ENCODE results near the gene LMF1. TPM values are rescaled to one million over a fixed set of nuclear protein-coding genes. Genes with fewer than 3 reads are reported as not detected.

LMF1 gene
- total RNA-seq, 1 donor from 2014 or later = 24.6 TPM

- H3K27ac Mint-ChIP-seq (ENCODE audit: unreplicated experiment) = no peak overlapping the region
- peaks cover 3% of the 10 kb centered on the region for H3K36me3 Mint-ChIP-seq (ENCODE audit: unreplicated experiment)
- no peaks in the 10 kb centered on the region for H3K9me3 Mint-ChIP-seq (ENCODE audit: unreplicated experiment)
- no peak overlapping the region for H3K4me3 Mint-ChIP-seq (ENCODE audit: unreplicated experiment)
- DNase-seq (ENCODE audit: extremely low spot score, unreplicated experiment) = no peak
- no peaks in the 10 kb centered on the region for H3K27me3 Mint-ChIP-seq (ENCODE audit: unreplicated experiment)
- TF ChIP-seq CTCF (IDR thresholded peaks at IDR 0.05) = no peak
- H3K4me1 Mint-ChIP-seq (ENCODE audit: unreplicated experiment) = no peaks in the 10 kb centered on the region
Observed at GRCh38 chr16:898216-898615, 72.6 kb downstream of the LMF1 start.

GRCh38 chr16:897701-898100 is 73.1 kb downstream of the LMF1 start:
- H3K4me3 Mint-ChIP-seq (ENCODE audit: unreplicated experiment) = no peak overlapping the region
- H3K36me3 Mint-ChIP-seq (ENCODE audit: unreplicated experiment) = peaks cover 3% of the 10 kb centered on the region
- no peaks in the 10 kb centered on the region for H3K4me1 Mint-ChIP-seq (ENCODE audit: unreplicated experiment)
- TF ChIP-seq CTCF (IDR thresholded peaks at IDR 0.05) = no peak
- no peak overlapping the region for H3K27ac Mint-ChIP-seq (ENCODE audit: unreplicated experiment)
- H3K9me3 Mint-ChIP-seq (ENCODE audit: unreplicated experiment) = no peaks in the 10 kb centered on the region
- no peaks in the 10 kb centered on the region for H3K27me3 Mint-ChIP-seq (ENCODE audit: unreplicated experiment)
- no peak for DNase-seq (ENCODE audit: extremely low spot score, unreplicated experiment)

GRCh38 chr16:897200-897543 is 73.6 kb downstream of the LMF1 start:
- Mint-ChIP-seq H3K9me3 (ENCODE audit: unreplicated experiment) (no peaks in the 10 kb centered on the region), H3K27me3 (ENCODE audit: unreplicated experiment) (no peaks in the 10 kb centered on the region), H3K4me1 (ENCODE audit: unreplicated experiment) (no peaks in the 10 kb centered on the region), H3K4me3 (ENCODE audit: unreplicated experiment) (no peak overlapping the region), H3K36me3 (ENCODE audit: unreplicated experiment) (peaks cover 3% of the 10 kb centered on the region), H3K27ac (ENCODE audit: unreplicated experiment) (no peak overlapping the region)
- no peak for TF ChIP-seq CTCF (IDR thresholded peaks at IDR 0.05)
- no peak for DNase-seq (ENCODE audit: extremely low spot score, unreplicated experiment)

GRCh38 chr16:896261-897199 is 74.3 kb downstream of the LMF1 start:
- H3K9me3 Mint-ChIP-seq (ENCODE audit: unreplicated experiment) = no peaks in the 10 kb centered on the region
- H3K36me3 Mint-ChIP-seq (ENCODE audit: unreplicated experiment) = peaks cover 3% of the 10 kb centered on the region
- H3K4me3 Mint-ChIP-seq (ENCODE audit: unreplicated experiment) = no peak overlapping the region
- DNase-seq (ENCODE audit: extremely low spot score, unreplicated experiment) = no peak
- no peaks in the 10 kb centered on the region for H3K4me1 Mint-ChIP-seq (ENCODE audit: unreplicated experiment)
- no peaks in the 10 kb centered on the region for H3K27me3 Mint-ChIP-seq (ENCODE audit: unreplicated experiment)
- no peak for TF ChIP-seq CTCF (IDR thresholded peaks at IDR 0.05)
- H3K27ac Mint-ChIP-seq (ENCODE audit: unreplicated experiment) = no peak overlapping the region

GRCh38 chr16:895371-895770 is 75.4 kb downstream of the LMF1 start:
- Mint-ChIP-seq H3K9me3 (ENCODE audit: unreplicated experiment) (no peaks in the 10 kb centered on the region), H3K27ac (ENCODE audit: unreplicated experiment) (no peak overlapping the region), H3K4me3 (ENCODE audit: unreplicated experiment) (no peak overlapping the region), H3K4me1 (ENCODE audit: unreplicated experiment) (no peaks in the 10 kb centered on the region), H3K27me3 (ENCODE audit: unreplicated experiment) (no peaks in the 10 kb centered on the region), H3K36me3 (ENCODE audit: unreplicated experiment) (peaks cover 3% of the 10 kb centered on the region)
- DNase-seq (ENCODE audit: extremely low spot score, unreplicated experiment) = no peak
- no peak for TF ChIP-seq CTCF (IDR thresholded peaks at IDR 0.05)

Data from osteocyte (in vitro differentiated cells).